H9 (cell line): ENCODE data around the gene GET4. TPM values are rescaled to one million over a fixed set of nuclear protein-coding genes. Genes with fewer than 3 reads are reported as not detected.
A peak's percentile ranks its signal among the peaks of the same experiment; 100 is the strongest.

Source experiments
- DNase-seq: peaks from one replicate; pipeline ENCODE4 v3.0.0-alpha.2; 2017
- H2AFZ ChIP-seq: one replicate; pipeline ENCODE4 v1.6.1; 2013; ENCODE audit warnings: mild to moderate bottlenecking, low read length, control low read depth, moderate library complexity
- H2AK5ac ChIP-seq: 2 replicates; pipeline ENCODE4 v1.6.1; 2013; ENCODE audit warnings: low read length, control low read depth, mixed read lengths; ENCODE audit not compliant: insufficient read length
- H2BK120ac ChIP-seq: one replicate; pipeline ENCODE4 v1.6.1; 2013; ENCODE audit warnings: low read depth, mild to moderate bottlenecking, low read length, control low read depth, inconsistent platforms; ENCODE audit not compliant: poor library complexity, severe bottlenecking
- H2BK12ac ChIP-seq: 2 replicates; pipeline ENCODE4 v1.6.1; 2013; ENCODE audit warnings: low read length, control low read depth, mixed read lengths, low read depth; ENCODE audit not compliant: insufficient read length
- H2BK15ac ChIP-seq: 2 replicates; pipeline ENCODE4 v1.6.1; 2013; ENCODE audit warnings: low read depth, low read length, control low read depth
- H2BK20ac ChIP-seq: one replicate; pipeline ENCODE4 v1.6.1; 2013; ENCODE audit warnings: low read depth, mild to moderate bottlenecking, low read length, control low read depth, inconsistent platforms; ENCODE audit not compliant: poor library complexity, severe bottlenecking
- H2BK5ac ChIP-seq: 2 replicates; pipeline ENCODE4 v1.6.1; 2013; ENCODE audit warnings: low read length, control low read depth, mixed read lengths; ENCODE audit not compliant: insufficient read length
- H3K14ac ChIP-seq: 2 replicates; pipeline ENCODE4 v1.6.1; 2013; ENCODE audit warnings: low read length, control low read depth; ENCODE audit not compliant: insufficient read depth
- H3K18ac ChIP-seq: 2 replicates; pipeline ENCODE4 v1.6.1; 2013; ENCODE audit warnings: low read depth, mild to moderate bottlenecking, mixed read lengths, low read length, control low read depth; ENCODE audit not compliant: insufficient read length
- H3K23ac ChIP-seq: 2 replicates; pipeline ENCODE4 v1.6.1; 2013; ENCODE audit warnings: low read length, control low read depth, mixed read lengths, low read depth; ENCODE audit not compliant: insufficient read length
- H3K23me2 ChIP-seq: 2 replicates; pipeline ENCODE4 v1.6.1; 2013; ENCODE audit warnings: low read depth, mild to moderate bottlenecking, mixed read lengths, low read length, control low read depth; ENCODE audit not compliant: insufficient read length, poor library complexity, severe bottlenecking
- H3K27ac ChIP-seq: 2 replicates; pipeline ENCODE4 v1.5.1; 2013; ENCODE audit warnings: low read length, control low read depth, mixed read lengths, low read depth; ENCODE audit not compliant: insufficient read length
- H3K27me3 ChIP-seq: 2 replicates; pipeline ENCODE4 v1.6.1; 2013; ENCODE audit warnings: low read length, control low read depth, inconsistent platforms; ENCODE audit not compliant: insufficient read depth
- H3K4ac ChIP-seq: 2 replicates; pipeline ENCODE4 v1.6.1; 2013; ENCODE audit warnings: low read depth, mild to moderate bottlenecking, control low read depth, inconsistent platforms, low read length, moderate library complexity
- H3K4me1 ChIP-seq: 2 replicates; pipeline ENCODE4 v1.6.1; 2013; ENCODE audit warnings: low read length, control low read depth, inconsistent platforms; ENCODE audit not compliant: insufficient read depth
- H3K4me2 ChIP-seq: 2 replicates; pipeline ENCODE4 v1.6.1; 2013; ENCODE audit warnings: low read length, control low read depth, mixed read lengths; ENCODE audit not compliant: insufficient read length, insufficient read depth
- H3K56ac ChIP-seq: 2 replicates; pipeline ENCODE4 v1.6.1; 2013; ENCODE audit warnings: low read depth, mild to moderate bottlenecking, mixed read lengths, low read length, control low read depth; ENCODE audit not compliant: insufficient read length
- H3K79me1 ChIP-seq: 2 replicates; pipeline ENCODE4 v1.6.1; 2013; ENCODE audit warnings: low read depth, mild to moderate bottlenecking, moderate library complexity, low read length, control low read depth, inconsistent platforms; ENCODE audit not compliant: insufficient read depth, poor library complexity, severe bottlenecking
- H3K79me2 ChIP-seq: 2 replicates; pipeline ENCODE4 v1.6.1; 2013; ENCODE audit warnings: low read length, control low read depth, inconsistent platforms; ENCODE audit not compliant: insufficient read depth
- H3K9ac ChIP-seq: 2 replicates; pipeline ENCODE4 v1.6.1; 2013; ENCODE audit warnings: low read length, control low read depth, mixed read lengths; ENCODE audit not compliant: insufficient read length; ENCODE audit errors: extremely low read depth
- H3K9me3 ChIP-seq: one replicate; pipeline ENCODE4 v1.6.1; 2013; ENCODE audit warnings: low read depth, low read length, inconsistent platforms; ENCODE audit not compliant: control insufficient read depth
- H3T11ph ChIP-seq: one replicate; pipeline ENCODE4 v1.6.1; 2013; ENCODE audit warnings: mild to moderate bottlenecking, low read length, control low read depth, inconsistent platforms
- H4K20me1 ChIP-seq: one replicate; pipeline ENCODE4 v1.6.1; 2013; ENCODE audit not compliant: control insufficient read depth, insufficient read length, insufficient read depth
- H4K5ac ChIP-seq: 2 replicates; pipeline ENCODE4 v1.6.1; 2013; ENCODE audit warnings: low read depth, mild to moderate bottlenecking, mixed read lengths, low read length, control low read depth; ENCODE audit not compliant: insufficient read length
- H4K8ac ChIP-seq: replicated peaks from 2 replicates; pipeline ENCODE4 v1.6.1; 2013; ENCODE audit warnings: low read length, control low read depth, mixed read lengths, low read depth; ENCODE audit not compliant: insufficient read length
- H4K91ac ChIP-seq: 2 replicates; pipeline ENCODE4 v1.6.1; 2013; ENCODE audit warnings: low read depth, mild to moderate bottlenecking, moderate library complexity, mixed read lengths, low read length, control low read depth; ENCODE audit not compliant: insufficient read length
- H3K27ac Mint-ChIP-seq, 3 experiments: 2 replicates in 2 of 3; 3 replicates in 1 of 3; pipeline ENCODE4 v1.8.0; 2020 to 2021; ENCODE audit warnings: mixed read lengths in 3 of 3, mild to moderate bottlenecking in 1 of 3, moderate library complexity in 1 of 3
- H3K27me3 Mint-ChIP-seq: 2 replicates; pipeline ENCODE4 v1.8.0; 2021; ENCODE audit warnings: low read depth, mild to moderate bottlenecking, moderate library complexity, mixed read lengths
- H3K36me3 Mint-ChIP-seq, 3 experiments: 2 replicates in 2 of 3; 3 replicates in 1 of 3; pipeline ENCODE4 v1.8.0; 2020 to 2021; ENCODE audit warnings: low read depth in 3 of 3, mixed read lengths in 3 of 3; ENCODE audit not compliant: insufficient read depth in 1 of 3
- H3K4me1 Mint-ChIP-seq, 2 experiments: 2 replicates each; pipeline ENCODE4 v1.8.0; 2020; ENCODE audit warnings: mixed read lengths in 2 of 2
- H3K4me3 Mint-ChIP-seq, 2 experiments: 2 replicates in 1 of 2; 3 replicates in 1 of 2; pipeline ENCODE4 v1.8.0; 2020 to 2021; ENCODE audit warnings: mild to moderate bottlenecking in 2 of 2, mixed read lengths in 2 of 2, moderate library complexity in 1 of 2
- H3K9me3 Mint-ChIP-seq, 2 experiments: 2 replicates in 1 of 2; 3 replicates in 1 of 2; pipeline ENCODE4 v1.8.0; 2020; ENCODE audit warnings: mild to moderate bottlenecking in 2 of 2, mixed read lengths in 2 of 2, moderate library complexity in 1 of 2
- CTCF ChIP-seq: fragments of 200-600 bp; sonication (generic); conservative IDR thresholded peaks from 3 replicates; pipeline ENCODE4 v1.8.0; 2021; ENCODE audit warnings: antibody characterized with exemption, mild to moderate bottlenecking
- WGBS: extraction: QIAGEN DNeasy Blood & Tissue Kit; methylation state at CpG from one replicate; pipeline ENCODE4 v1.1.7; 2013; ENCODE audit warnings: missing lambda C conversion rate, low lambda C conversion rate, mixed read lengths; ENCODE audit not compliant: insufficient read length; ENCODE audit errors: extremely low coverage; 5-methylcytosine and 5-hydroxymethylcytosine counted together
- total RNA-seq: library from RNA; stranded (reverse); gene quantifications from 2 replicates; pipeline ENCODE4 v1.2.1, GENCODE V29; 2021

Gene GET4
- total RNA-seq, 1 experiment from 2014 or later, result 70.2 TPM

GRCh38 chr7:889391-889790, 13.0 kb downstream of the GET4 start:
- Histone ChIP-seq H2BK5ac (no peak overlapping the region), H4K8ac (no peak overlapping the region), H2BK120ac (no peak overlapping the region), H3K79me1 (peaks cover 6% of the 10 kb centered on the region), H4K5ac (no peak overlapping the region), H3K27ac (no peak overlapping the region), H4K20me1 (peaks cover 3% of the 10 kb centered on the region), H3K18ac (no peak overlapping the region), H2AFZ (no peak overlapping the region), H3K23me2 (no peaks in the 10 kb centered on the region), H3K4me2 (peak overlapping the region; percentile 20), H3K9ac (peak overlapping the region; percentile 13), H2BK12ac (no peak overlapping the region), H2BK15ac (no peak overlapping the region), H2AK5ac (no peak overlapping the region), H4K91ac (no peak overlapping the region), H3K56ac (no peak overlapping the region), H3K79me2 (peaks cover 8% of the 10 kb centered on the region; the same call in 1 of the 2 replicates), H3K4ac (no peak overlapping the region), H3K4me1 (no peaks in the 10 kb centered on the region), H2BK20ac (no peak overlapping the region), H3K9me3 (no peaks in the 10 kb centered on the region), H3K27me3 (no peaks in the 10 kb centered on the region), H3T11ph (no peak overlapping the region), H3K23ac (no peak overlapping the region), H3K14ac (no peak overlapping the region)
- WGBS, result no CpG with 5 or more reads among the region's 18 CpGs
- Mint-ChIP-seq H3K4me3 (no peak overlapping the region), H3K4me1 (peaks cover 2 to 4% of the 10 kb centered on the region in 2 experiments; a peak in 1 of 4 replicates), H3K36me3 (peaks cover 38 to 66% (median 53%) of the 10 kb centered on the region in 3 experiments), H3K27ac (peak overlapping the region in 2 of 3 experiments; percentile 58 to 75; a peak in 2 of 7 replicates), H3K27me3 (peaks cover 1% of the 10 kb centered on the region; the same call in 1 of the 2 replicates), H3K9me3 (no peaks in the 10 kb centered on the region)
- TF ChIP-seq CTCF, result no peak
- no peak for DNase-seq
